Prostate gland (tissue), 2 donors: ENCODE measurements around the gene SMYD3.

Experiments used
- CTCF ChIP-seq, 4 experiments: fragments of 200-600 bp in 2 of 4; fragments of 450-650 bp in 2 of 4; sonication (generic) in 2 of 4; IDR thresholded peaks; 1 replicate in 3 of 4; 2 replicates in 1 of 4; pipeline ENCODE4 v1.5.1; 2016 to 2019; ENCODE audit warnings: antibody characterized with exemption in 4 of 4, mild to moderate bottlenecking in 2 of 4, moderate library complexity in 2 of 4
- POLR2A ChIP-seq: fragments of 450-650 bp; IDR thresholded peaks from one replicate; pipeline ENCODE4 v1.6.1; 2016; ENCODE audit warnings: antibody characterized with exemption, mild to moderate bottlenecking

GRCh38 chr1:245827301-245827700, 679.8 kb downstream of the SMYD3 start:
- TF ChIP-seq CTCF (IDR thresholded peaks at IDR 0.05), result no peak
- TF ChIP-seq POLR2A, result no peak
